Panc1 (cell line): ENCODE measurements around the gene CEACAM20. TPM values are rescaled to one million over a fixed set of nuclear protein-coding genes. Genes with fewer than 3 reads are reported as not detected.
A peak's percentile ranks its signal among the peaks of the same experiment; 100 is the strongest.

Experiments
- ATAC-seq: fragments of 200-7000 bp; cut with Tn5 transposase; 2 replicates; pipeline ENCODE4 v1.9.1; 2020; ENCODE audit warnings: mild to moderate bottlenecking, moderate library complexity
- BruUV-seq: library from RNA; stranded (reverse); fragments of 400-500 nt; replicated peaks from 2 replicates; lab custom pipeline; 2021; lab: Mats Ljungman, UMichigan
- CTCF ChIA-PET: fragments of 300-600 bp; sonication (Branson Sonifier 250); formaldehyde crosslinking; loops from one replicate; lab custom pipeline; 2022; ENCODE audit warnings: antibody characterized with exemption; lab: Charles Lee
- POLR2A ChIA-PET: fragments of 300-600 bp; sonication (Branson Sonifier 250); formaldehyde crosslinking; loops from one replicate; lab custom pipeline; 2022; ENCODE audit warnings: antibody characterized with exemption; lab: Charles Lee
- DNase-seq: peaks from one replicate; pipeline ENCODE4 v3.0.0-alpha.2; 2010; ENCODE audit warnings: low read depth, low spot score
- H3K27ac ChIP-seq: 2 replicates; pipeline ENCODE4 v1.5.1; 2011; ENCODE audit warnings: mild to moderate bottlenecking, low read length, inconsistent platforms
- H3K27me3 ChIP-seq: fragments of 200-500 bp; sonication (Bioruptor generic); 2 replicates; pipeline ENCODE4 v1.6.0; 2014; ENCODE audit warnings: low read length, inconsistent platforms; ENCODE audit not compliant: control insufficient read depth, insufficient read depth
- H3K36me3 ChIP-seq: fragments of 200-500 bp; sonication (Bioruptor generic); 2 replicates; pipeline ENCODE4 v1.5.1; 2014; ENCODE audit warnings: inconsistent platforms, mild to moderate bottlenecking, low read length, moderate library complexity; ENCODE audit not compliant: control insufficient read depth, insufficient read depth
- H3K4me1 ChIP-seq: 2 replicates; pipeline ENCODE4 v1.5.1; 2011; ENCODE audit warnings: inconsistent platforms, mild to moderate bottlenecking, low read length, moderate library complexity; ENCODE audit not compliant: control insufficient read depth, insufficient read depth
- H3K4me3 ChIP-seq, 2 experiments: 2 replicates each; pipeline ENCODE4 v1.5.1; 2011 to 2012; ENCODE audit warnings: low read depth in 2 of 2, low read length in 2 of 2, mild to moderate bottlenecking in 2 of 2, inconsistent platforms in 1 of 2, moderate library complexity in 1 of 2
- H3K9me3 ChIP-seq: fragments of 200-500 bp; sonication (Bioruptor generic); 2 replicates; pipeline ENCODE4 v1.5.1; 2014; ENCODE audit warnings: low read depth, mild to moderate bottlenecking, inconsistent platforms, low read length, moderate library complexity; ENCODE audit not compliant: control insufficient read depth, insufficient read depth
- CTCF ChIP-seq: fragments of 450-650 bp; IDR thresholded peaks from 2 replicates; pipeline ENCODE4 v1.5.1; 2017; ENCODE audit warnings: mild to moderate bottlenecking
- POLR2AphosphoS5 ChIP-seq: IDR thresholded peaks from 2 replicates; pipeline ENCODE4 v1.6.1; 2012; ENCODE audit warnings: mild to moderate bottlenecking, low read depth, low read length, moderate library complexity
- REST ChIP-seq, 2 experiments: IDR thresholded peaks; 2 replicates each; pipeline ENCODE4 v1.6.1; 2011 to 2012; ENCODE audit warnings: low read depth in 2 of 2, control low read depth in 1 of 2, low read length in 1 of 2, mild to moderate bottlenecking in 1 of 2, moderate library complexity in 1 of 2; ENCODE audit not compliant: insufficient read depth in 1 of 2
- TCF7L2 ChIP-seq: IDR thresholded peaks from 2 replicates; pipeline ENCODE4 v1.6.1; 2011; ENCODE audit warnings: mild to moderate bottlenecking, low read depth, low read length, inconsistent platforms
- in situ Hi-C: cut with HindIII; loops from 2 replicates; pipeline ENCODE4 v1.10.0; 2016; ENCODE audit warnings: low sequenced_read_pairs, low pct_unique_long_range_greater_than_20kb
- intact Hi-C: fragments of 100-400 bp; cut with micrococcal nuclease; formaldehyde crosslinking; loops from one replicate; pipeline ENCODE4 v1.10.0; 2022; ENCODE audit not compliant: unreplicated experiment
- total RNA-seq: library from RNA; stranded (reverse); gene quantifications from one replicate; pipeline ENCODE4 v1.2.1, GENCODE V29; 2021; ENCODE audit not compliant: unreplicated experiment

CEACAM20 gene
- total RNA-seq, 1 experiment from 2014 or later = not detected

GRCh38 chr19:44553478-44554171 is 24.1 kb upstream of the CEACAM20 start:
- Histone ChIP-seq H3K27ac (no peak overlapping the region), H3K9me3 (no peaks in the 10 kb centered on the region), H3K36me3 (no peaks in the 10 kb centered on the region), H3K4me1 (no peaks in the 10 kb centered on the region), H3K27me3 (no peaks in the 10 kb centered on the region), H3K4me3 (no peak overlapping the region)
- in situ Hi-C loops = no loop called here
- no TSS peak for BruUV-seq
- ATAC-seq (no peak), DNase-seq (no peak)
- CTCF ChIA-PET = no interaction called here
- POLR2A ChIA-PET = no interaction called here
- TF ChIP-seq CTCF (no peak), POLR2AphosphoS5 (no peak), REST (IDR thresholded peaks at IDR 0.05; ENCODE audit: insufficient read depth in 1 of 2, low read depth in 2 of 2, low read length in 1 of 2) (no peak)
- intact Hi-C loops = no loop called here

GRCh38 chr19:44552324-44552723 is 22.8 kb upstream of the CEACAM20 start:
- Histone ChIP-seq H3K27me3 (no peaks in the 10 kb centered on the region), H3K4me1 (no peaks in the 10 kb centered on the region), H3K36me3 (no peaks in the 10 kb centered on the region), H3K4me3 (no peak overlapping the region), H3K9me3 (no peaks in the 10 kb centered on the region), H3K27ac (no peak overlapping the region)
- DNase-seq (no peak), ATAC-seq (peak; percentile 80)
- CTCF ChIA-PET = interaction anchor here (0.7 kb wide), 1 partner anchor 16 kb away, joined by 6 read pairs; no protein-coding TSS in a partner anchor
- POLR2A ChIA-PET = no interaction called here
- in situ Hi-C loops = no loop called here
- TF ChIP-seq CTCF (peak; percentile 73), TCF7L2 (no peak)
- no TSS peak for BruUV-seq
- intact Hi-C loops = no loop called here
